ENCODE measurements around the gene GSG1. TPM values are rescaled to one million over a fixed set of nuclear protein-coding genes. Genes with fewer than 3 reads are reported as not detected.
A peak's percentile ranks its signal among the peaks of the same experiment; 100 is the strongest.

GSG1 gene
- total RNA-seq, result 0.29 and 0.36 TPM in 2 replicates

DNA sequence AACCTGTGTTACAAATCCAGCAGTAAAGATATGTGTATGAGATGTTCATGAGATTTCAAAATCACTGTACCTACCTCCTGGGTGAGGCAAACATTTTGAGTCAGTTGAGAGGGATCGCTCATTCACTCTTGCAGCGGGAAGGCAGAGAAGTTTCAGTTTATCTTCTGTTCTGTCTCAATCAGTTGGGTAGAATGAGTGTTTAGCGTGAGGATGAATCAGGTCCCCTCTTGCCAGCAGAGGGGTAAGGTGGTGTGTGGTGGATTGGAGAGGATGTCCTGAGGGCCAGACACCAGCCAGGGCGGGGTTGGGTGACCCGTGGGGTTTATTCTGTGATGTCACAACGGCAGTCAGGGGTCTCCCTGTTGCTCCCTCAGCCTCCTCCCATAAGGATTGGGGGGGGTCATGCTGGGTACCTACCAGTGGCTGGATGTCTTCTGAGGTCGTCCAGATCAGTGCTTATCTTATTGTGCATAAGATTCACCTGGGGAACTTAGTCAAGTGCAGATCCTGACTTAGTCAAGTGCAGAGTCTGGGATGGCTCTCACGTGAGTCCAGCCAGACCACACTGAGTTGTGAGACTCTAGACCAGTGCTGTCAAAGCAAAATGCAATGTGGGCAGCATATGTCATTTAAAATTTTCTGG is at the start of gene GSG1:
Gene GSG1 (minus strand): TSS at position 277 of the 643 bp plus-strand sequence. CDS start 155 bp downstream, at position 122.
- Histone ChIP-seq H4K20me1 (ENCODE audit: insufficient read depth, low read length) (no peaks in the 10 kb centered on the region), H3K36me3 (ENCODE audit: insufficient read depth, low read length) (no peaks in the 10 kb centered on the region), H3K27me3 (ENCODE audit: insufficient read depth, low read length) (no peaks in the 10 kb centered on the region), H3K27ac (ENCODE audit: low read depth, low read length) (peak within 1 kb of the TSS; percentile 99), H3K4me2 (ENCODE audit: insufficient read depth, low read length) (peak within 1 kb of the TSS; percentile 85), H3K4me3 (ENCODE audit: insufficient read depth, low read length) (peak within 1 kb of the TSS; percentile 40), H3K79me2 (ENCODE audit: insufficient read depth, low read length) (no peaks in the 10 kb centered on the region), H2AFZ (ENCODE audit: low read length) (peak within 1 kb of the TSS; percentile 60), H3K9me3 (ENCODE audit: low read depth, low read length) (no peaks in the 10 kb centered on the region), H3K4me1 (ENCODE audit: insufficient read depth, low read length) (peaks cover 50% of the 10 kb centered on the region)
- TF ChIP-seq, protein P1, sequence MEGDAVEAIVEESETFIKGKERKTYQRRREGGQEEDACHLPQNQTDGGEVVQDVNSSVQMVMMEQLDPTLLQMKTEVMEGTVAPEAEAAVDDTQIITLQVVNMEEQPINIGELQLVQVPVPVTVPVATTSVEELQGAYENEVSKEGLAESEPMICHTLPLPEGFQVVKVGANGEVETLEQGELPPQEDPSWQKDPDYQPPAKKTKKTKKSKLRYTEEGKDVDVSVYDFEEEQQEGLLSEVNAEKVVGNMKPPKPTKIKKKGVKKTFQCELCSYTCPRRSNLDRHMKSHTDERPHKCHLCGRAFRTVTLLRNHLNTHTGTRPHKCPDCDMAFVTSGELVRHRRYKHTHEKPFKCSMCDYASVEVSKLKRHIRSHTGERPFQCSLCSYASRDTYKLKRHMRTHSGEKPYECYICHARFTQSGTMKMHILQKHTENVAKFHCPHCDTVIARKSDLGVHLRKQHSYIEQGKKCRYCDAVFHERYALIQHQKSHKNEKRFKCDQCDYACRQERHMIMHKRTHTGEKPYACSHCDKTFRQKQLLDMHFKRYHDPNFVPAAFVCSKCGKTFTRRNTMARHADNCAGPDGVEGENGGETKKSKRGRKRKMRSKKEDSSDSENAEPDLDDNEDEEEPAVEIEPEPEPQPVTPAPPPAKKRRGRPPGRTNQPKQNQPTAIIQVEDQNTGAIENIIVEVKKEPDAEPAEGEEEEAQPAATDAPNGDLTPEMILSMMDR (IDR thresholded peaks at IDR 0.05; ENCODE audit: extremely low read depth, low read depth, low read length), result no peak
- DNase-seq (ENCODE audit: insufficient read length, low spot score, missing footprints), result peak; percentile 85

DNA sequence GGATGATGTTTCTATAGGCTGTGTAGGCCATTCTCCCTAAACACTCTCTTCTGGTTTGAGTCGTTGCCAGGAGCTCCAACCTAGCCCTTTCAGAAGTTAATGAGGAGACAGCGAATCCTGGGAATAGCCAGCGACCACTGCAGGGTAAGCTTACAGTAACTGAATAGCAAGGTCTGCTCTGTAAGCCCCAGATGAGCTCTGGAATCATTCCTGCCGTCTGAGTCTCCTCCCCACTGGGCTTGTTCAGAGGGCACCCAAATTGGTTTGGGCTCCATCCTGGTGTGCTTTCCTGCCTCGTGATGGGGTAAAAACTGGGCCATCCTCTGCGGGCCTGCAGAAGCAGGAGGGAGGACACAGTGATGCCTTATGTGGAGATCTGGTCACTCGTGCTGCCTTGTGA is 49.7 kb upstream of the GSG1 start:
- no peaks in the 10 kb centered on the region for H4K20me1 ChIP-seq (ENCODE audit: insufficient read depth, low read length)
- no peaks in the 10 kb centered on the region for H3K27me3 ChIP-seq (ENCODE audit: insufficient read depth, low read length)
- H3K79me2 ChIP-seq (ENCODE audit: insufficient read depth, low read length), result no peaks in the 10 kb centered on the region
- H2AFZ ChIP-seq (ENCODE audit: low read length), result no peak overlapping the region
- H3K36me3 ChIP-seq (ENCODE audit: insufficient read depth, low read length), result no peaks in the 10 kb centered on the region
- no peak overlapping the region for H3K27ac ChIP-seq (ENCODE audit: low read depth, low read length)
- peaks cover 27% of the 10 kb centered on the region for H3K4me1 ChIP-seq (ENCODE audit: insufficient read depth, low read length)
- H3K9me3 ChIP-seq (ENCODE audit: low read depth, low read length), result no peaks in the 10 kb centered on the region
- no peak overlapping the region for H3K4me3 ChIP-seq (ENCODE audit: insufficient read depth, low read length)
- H3K4me2 ChIP-seq (ENCODE audit: insufficient read depth, low read length), result no peak overlapping the region
- no peak for DNase-seq (ENCODE audit: insufficient read length, low spot score, missing footprints)
- TF ChIP-seq, protein P1 (IDR thresholded peaks at IDR 0.05; ENCODE audit: extremely low read depth, low read depth, low read length), result no peak

DNA sequence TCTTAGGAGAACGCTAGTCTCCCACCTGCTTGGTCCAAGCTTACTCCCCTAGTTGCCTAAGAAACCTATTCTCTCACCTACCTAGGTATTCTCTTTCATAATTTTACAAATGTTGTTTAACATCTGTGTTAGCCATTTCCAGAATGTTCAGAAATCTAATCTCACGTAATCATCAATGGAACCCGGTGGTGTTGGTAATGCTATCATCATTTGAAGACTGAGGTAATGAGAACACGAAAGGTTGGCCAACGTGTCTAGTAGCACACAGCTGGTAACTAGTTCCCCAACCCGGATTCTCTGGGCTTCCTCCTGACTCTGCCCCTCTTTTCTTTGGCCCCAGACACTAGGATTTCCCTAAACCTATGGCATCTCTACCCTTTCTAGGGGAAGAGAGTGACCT is 49.3 kb upstream of the GSG1 start:
- H3K27me3 ChIP-seq (ENCODE audit: insufficient read depth, low read length), result no peaks in the 10 kb centered on the region
- no peaks in the 10 kb centered on the region for H4K20me1 ChIP-seq (ENCODE audit: insufficient read depth, low read length)
- no peak overlapping the region for H3K27ac ChIP-seq (ENCODE audit: low read depth, low read length)
- H3K36me3 ChIP-seq (ENCODE audit: insufficient read depth, low read length), result no peaks in the 10 kb centered on the region
- TF ChIP-seq, protein P1 (IDR thresholded peaks at IDR 0.05; ENCODE audit: extremely low read depth, low read depth, low read length), result no peak
- H3K79me2 ChIP-seq (ENCODE audit: insufficient read depth, low read length), result no peaks in the 10 kb centered on the region
- H3K9me3 ChIP-seq (ENCODE audit: low read depth, low read length), result no peaks in the 10 kb centered on the region
- DNase-seq (ENCODE audit: insufficient read length, low spot score, missing footprints), result no peak
- H3K4me1 ChIP-seq (ENCODE audit: insufficient read depth, low read length), result peaks cover 27% of the 10 kb centered on the region
- no peak overlapping the region for H3K4me2 ChIP-seq (ENCODE audit: insufficient read depth, low read length)
- H2AFZ ChIP-seq (ENCODE audit: low read length), result no peak overlapping the region
- H3K4me3 ChIP-seq (ENCODE audit: insufficient read depth, low read length), result no peak overlapping the region

DNA sequence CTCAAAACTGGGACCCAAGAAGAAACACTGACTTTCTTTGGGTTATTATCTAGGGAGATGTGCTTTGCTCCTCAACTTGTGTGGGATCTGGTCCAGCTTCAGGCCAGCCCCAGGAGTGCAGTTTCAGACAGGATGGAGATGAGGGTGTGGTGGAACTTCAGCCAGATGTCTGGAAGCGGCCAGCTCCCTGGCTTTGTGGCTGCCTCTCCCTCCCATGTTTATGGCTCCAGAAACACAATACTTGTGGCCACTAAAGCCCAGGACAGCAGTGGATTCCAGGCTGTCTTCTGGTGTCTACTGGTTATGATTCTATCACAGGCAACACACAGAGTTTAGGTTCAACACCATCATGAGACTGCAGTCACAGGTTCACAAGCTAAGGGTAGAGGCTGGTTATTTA is 48.8 kb upstream of the GSG1 start:
- TF ChIP-seq, protein P1 (IDR thresholded peaks at IDR 0.05; ENCODE audit: extremely low read depth, low read depth, low read length), result no peak
- H3K9me3 ChIP-seq (ENCODE audit: low read depth, low read length), result no peaks in the 10 kb centered on the region
- H3K36me3 ChIP-seq (ENCODE audit: insufficient read depth, low read length), result no peaks in the 10 kb centered on the region
- no peaks in the 10 kb centered on the region for H3K79me2 ChIP-seq (ENCODE audit: insufficient read depth, low read length)
- peak overlapping the region; percentile 1 for H2AFZ ChIP-seq (ENCODE audit: low read length)
- no peaks in the 10 kb centered on the region for H3K27me3 ChIP-seq (ENCODE audit: insufficient read depth, low read length)
- no peak for DNase-seq (ENCODE audit: insufficient read length, low spot score, missing footprints)
- H3K4me3 ChIP-seq (ENCODE audit: insufficient read depth, low read length), result no peak overlapping the region
- H3K27ac ChIP-seq (ENCODE audit: low read depth, low read length), result no peak overlapping the region
- peaks cover 27% of the 10 kb centered on the region for H3K4me1 ChIP-seq (ENCODE audit: insufficient read depth, low read length)
- no peaks in the 10 kb centered on the region for H4K20me1 ChIP-seq (ENCODE audit: insufficient read depth, low read length)
- H3K4me2 ChIP-seq (ENCODE audit: insufficient read depth, low read length), result no peak overlapping the region

Data from osteoblast (primary cell).